Loucy (cell line): ENCODE data around the gene TBX1.

Experiments used
- H2AFZ ChIP-seq: fragments of 200-600 bp; sonication (generic); 2 replicates; pipeline ENCODE4 v1.6.0; 2016; ENCODE audit warnings: antibody characterized with exemption, mild to moderate bottlenecking, low read length, moderate library complexity
- H3F3A ChIP-seq: fragments of 200-600 bp; 2 replicates; pipeline ENCODE4 v1.6.0; 2016; ENCODE audit warnings: antibody characterized with exemption, low read depth, mild to moderate bottlenecking
- H3K27me3 ChIP-seq: fragments of 200-600 bp; sonication (generic); 2 replicates; pipeline ENCODE4 v1.6.1; 2014; ENCODE audit warnings: low read length, mild to moderate bottlenecking; ENCODE audit not compliant: insufficient read depth, poor library complexity, severe bottlenecking
- H3K36me3 ChIP-seq: fragments of 200-600 bp; sonication (generic); 2 replicates; pipeline ENCODE4 v1.6.1; 2016; ENCODE audit warnings: low read length; ENCODE audit not compliant: insufficient read depth
- H3K4me1 ChIP-seq: fragments of 200-600 bp; sonication (generic); 2 replicates; pipeline ENCODE4 v1.5.1; 2014; ENCODE audit warnings: low read length, mild to moderate bottlenecking; ENCODE audit not compliant: insufficient read depth, poor library complexity, severe bottlenecking
- H3K4me2 ChIP-seq: fragments of 200-600 bp; sonication (generic); 2 replicates; pipeline ENCODE4 v1.6.0; 2014; ENCODE audit warnings: antibody characterized with exemption, low read length, low read depth, mild to moderate bottlenecking; ENCODE audit not compliant: poor library complexity, severe bottlenecking
- H3K4me3 ChIP-seq: fragments of 200-600 bp; sonication (generic); 2 replicates; pipeline ENCODE4 v1.5.1; 2014; ENCODE audit warnings: low read length, mild to moderate bottlenecking, mixed read lengths; ENCODE audit not compliant: poor library complexity, severe bottlenecking
- H3K79me2 ChIP-seq: fragments of 200-600 bp; sonication (generic); 2 replicates; pipeline ENCODE4 v1.6.1; 2014; ENCODE audit warnings: low read length; ENCODE audit not compliant: insufficient read depth
- H3K9ac ChIP-seq: fragments of 200-600 bp; sonication (generic); 2 replicates; pipeline ENCODE4 v1.6.0; 2014; ENCODE audit warnings: mild to moderate bottlenecking, low read depth, low read length, moderate library complexity; ENCODE audit not compliant: poor library complexity, severe bottlenecking
- H3K9me2 ChIP-seq: fragments of 200-600 bp; sonication (generic); replicated peaks from 2 replicates; pipeline ENCODE4 v1.6.1; 2016; ENCODE audit warnings: low read depth, low read length, mixed read lengths
- H3K9me3 ChIP-seq: fragments of 200-600 bp; sonication (generic); 2 replicates; pipeline ENCODE4 v1.6.1; 2014; ENCODE audit warnings: mild to moderate bottlenecking, antibody characterized with exemption, low read length, low read depth; ENCODE audit not compliant: insufficient read depth
- H4K20me1 ChIP-seq: fragments of 200-600 bp; sonication (generic); 2 replicates; pipeline ENCODE4 v1.6.0; 2014; ENCODE audit warnings: antibody characterized with exemption, low read length, mild to moderate bottlenecking; ENCODE audit not compliant: insufficient read depth, poor library complexity, severe bottlenecking
- CTCF ChIP-seq: fragments of 200-600 bp; sonication (generic); conservative IDR thresholded peaks from 2 replicates; pipeline ENCODE4 v1.5.1; 2014; ENCODE audit warnings: mild to moderate bottlenecking, antibody characterized with exemption, low read length
- EZH2phosphoT487 ChIP-seq: fragments of 200-600 bp; IDR thresholded peaks from 2 replicates; pipeline ENCODE4 v1.6.1; 2018; ENCODE audit warnings: antibody characterized with exemption, mild to moderate bottlenecking, moderate library complexity, borderline replicate concordance

Gene TBX1

GRCh38 chr22:19743081-19743480 is 17.5 kb upstream of the TBX1 start:
- Histone ChIP-seq H3K9me3 (no peaks in the 10 kb centered on the region), H3K9ac (no peak overlapping the region), H3K27me3 (no peaks in the 10 kb centered on the region), H3K79me2 (no peaks in the 10 kb centered on the region), H3K4me2 (no peak overlapping the region), H3K9me2 (no peaks in the 10 kb centered on the region), H4K20me1 (no peaks in the 10 kb centered on the region), H3K4me1 (no peaks in the 10 kb centered on the region), H2AFZ (no peak overlapping the region), H3K36me3 (no peaks in the 10 kb centered on the region), H3F3A (no peaks in the 10 kb centered on the region), H3K4me3 (no peak overlapping the region)
- no peak for TF ChIP-seq EZH2phosphoT487
- TF ChIP-seq CTCF: no peak

- Histone ChIP-seq H2AFZ (no peak overlapping the region), H3K36me3 (no peaks in the 10 kb centered on the region), H3K9me2 (no peaks in the 10 kb centered on the region), H3K4me1 (no peaks in the 10 kb centered on the region), H3K27me3 (no peaks in the 10 kb centered on the region), H4K20me1 (no peaks in the 10 kb centered on the region), H3F3A (no peaks in the 10 kb centered on the region), H3K4me3 (no peak overlapping the region), H3K9me3 (no peaks in the 10 kb centered on the region), H3K9ac (no peak overlapping the region), H3K4me2 (no peak overlapping the region), H3K79me2 (no peaks in the 10 kb centered on the region)
- no peak for TF ChIP-seq CTCF
- no peak for TF ChIP-seq EZH2phosphoT487
Observed at GRCh38 chr22:19743651-19744050, 16.9 kb upstream of the TBX1 start.

GRCh38 chr22:19744350-19745006 is 16.1 kb upstream of the TBX1 start:
- H4K20me1 ChIP-seq: no peaks in the 10 kb centered on the region
- no peaks in the 10 kb centered on the region for H3K9me2 ChIP-seq
- no peak overlapping the region for H3K4me3 ChIP-seq
- H2AFZ ChIP-seq: no peak overlapping the region
- no peaks in the 10 kb centered on the region for H3K4me1 ChIP-seq
- no peak overlapping the region for H3K4me2 ChIP-seq
- no peak overlapping the region for H3K9ac ChIP-seq
- H3F3A ChIP-seq: no peaks in the 10 kb centered on the region
- TF ChIP-seq CTCF (no peak), EZH2phosphoT487 (no peak)
- H3K36me3 ChIP-seq: no peaks in the 10 kb centered on the region
- H3K9me3 ChIP-seq: no peaks in the 10 kb centered on the region
- no peaks in the 10 kb centered on the region for H3K79me2 ChIP-seq
- no peaks in the 10 kb centered on the region for H3K27me3 ChIP-seq
